ENCODE results near the gene PON1.

PON1 gene

GRCh38 chr7:95324431-95324830 is at the start of gene PON1:
TSS of gene PON1 (minus strand) at chr7:95324532. CDS start at chr7:95324475, 57 bp downstream.
- in situ Hi-C loops (cut with HindIII; ENCODE audit: low sequenced_read_pairs), result no loop called here
- no peak within 1 kb of the TSS for H3K4me3 ChIP-seq (ENCODE audit: low read depth, low read length)
- TF ChIP-seq CTCF (IDR thresholded peaks at IDR 0.05; ENCODE audit: low read depth, low read length), result no peak
- DNase-seq (ENCODE audit: low read depth, low spot score), result no peak

DNA sequence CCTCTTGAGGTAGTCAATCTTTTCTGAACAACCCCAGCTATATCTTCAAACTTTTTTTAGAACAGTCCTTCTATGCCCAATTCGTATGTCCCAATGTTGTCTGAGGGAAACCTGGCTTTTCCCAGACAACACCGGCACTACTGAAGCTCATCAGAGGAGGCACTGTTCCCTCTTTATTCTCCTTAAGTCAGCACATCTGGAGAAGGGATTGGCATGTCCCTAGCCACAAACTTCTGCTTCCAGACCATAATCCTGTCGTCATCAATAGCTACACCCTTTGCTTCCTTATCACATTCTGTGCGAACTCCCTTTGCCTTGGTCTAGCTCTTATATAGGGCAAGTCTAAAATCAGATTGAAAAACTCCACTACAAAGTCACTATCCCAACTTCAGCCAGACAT is 49.0 kb upstream of the PON1 start:
- in situ Hi-C loops (cut with HindIII; ENCODE audit: low sequenced_read_pairs), result no loop called here
- no peak for TF ChIP-seq CTCF (IDR thresholded peaks at IDR 0.05; ENCODE audit: low read depth, low read length)
- H3K4me3 ChIP-seq (ENCODE audit: low read depth, low read length), result no peak overlapping the region
- no peak for DNase-seq (ENCODE audit: low read depth, low spot score)

DNA sequence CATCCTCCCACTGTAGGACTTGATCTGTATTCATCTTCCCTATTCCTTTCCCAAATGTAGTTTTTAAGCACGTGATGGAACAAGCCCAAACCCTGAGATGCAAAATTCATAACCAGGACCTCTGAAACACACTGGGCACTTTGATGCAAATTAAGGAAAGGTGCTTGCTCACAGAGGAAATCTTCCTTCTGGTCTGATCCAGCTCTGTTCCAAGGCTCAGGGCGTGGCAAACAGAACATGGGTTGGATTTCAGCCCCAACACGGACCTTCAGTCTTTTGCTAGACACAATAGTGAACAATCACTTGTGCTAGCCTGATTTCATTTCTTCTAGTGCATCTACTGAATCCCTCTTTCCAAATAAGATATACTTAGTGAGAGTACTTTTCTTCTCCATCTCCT is 43.9 kb upstream of the PON1 start:
- H3K4me3 ChIP-seq (ENCODE audit: low read depth, low read length), result no peak overlapping the region
- in situ Hi-C loops (cut with HindIII; ENCODE audit: low sequenced_read_pairs), result no loop called here
- TF ChIP-seq CTCF (IDR thresholded peaks at IDR 0.05; ENCODE audit: low read depth, low read length), result no peak
- DNase-seq (ENCODE audit: low read depth, low spot score), result no peak

- in situ Hi-C loops (cut with HindIII; ENCODE audit: low sequenced_read_pairs), result no loop called here
- TF ChIP-seq CTCF (IDR thresholded peaks at IDR 0.05; ENCODE audit: low read depth, low read length), result no peak
- no peak overlapping the region for H3K4me3 ChIP-seq (ENCODE audit: low read depth, low read length)
- no peak for DNase-seq (ENCODE audit: low read depth, low spot score)
Measured at GRCh38 chr7:95367606-95368005, 43.3 kb upstream of the PON1 start.

- in situ Hi-C loops (cut with HindIII; ENCODE audit: low sequenced_read_pairs), result no loop called here
- no peak overlapping the region for H3K4me3 ChIP-seq (ENCODE audit: low read depth, low read length)
- TF ChIP-seq CTCF (IDR thresholded peaks at IDR 0.05; ENCODE audit: low read depth, low read length), result no peak
- DNase-seq (ENCODE audit: low read depth, low spot score), result peak; percentile 42
Measured at GRCh38 chr7:95365151-95365550, 40.8 kb upstream of the PON1 start.

DNA sequence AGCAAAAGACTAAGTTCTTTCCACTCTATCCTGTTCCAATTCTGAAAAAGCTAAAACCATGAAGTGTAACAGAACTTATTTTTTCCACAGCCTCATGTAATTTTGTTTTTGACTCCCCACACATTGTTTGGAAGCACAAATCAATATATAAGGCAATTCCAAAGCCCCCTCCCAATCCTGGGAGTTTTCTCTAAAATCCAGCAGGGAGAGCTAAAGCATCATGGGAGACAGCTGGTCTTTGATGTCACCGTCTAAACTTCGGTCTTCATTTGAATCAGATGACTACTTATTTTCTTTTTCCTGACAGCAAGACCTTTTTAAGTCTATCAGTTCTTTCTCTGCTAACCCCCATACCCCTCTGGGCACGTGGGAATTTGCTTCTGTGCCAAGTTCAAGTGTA is 33.3 kb upstream of the PON1 start:
- in situ Hi-C loops (cut with HindIII; ENCODE audit: low sequenced_read_pairs), result no loop called here
- DNase-seq (ENCODE audit: low read depth, low spot score), result no peak
- TF ChIP-seq CTCF (IDR thresholded peaks at IDR 0.05; ENCODE audit: low read depth, low read length), result peak; percentile 11
- H3K4me3 ChIP-seq (ENCODE audit: low read depth, low read length), result no peak overlapping the region

All from astrocyte of the spinal cord (primary cell).